ENCODE measurements around the gene PYGO2.
A peak's percentile ranks its signal among the peaks of the same experiment; 100 is the strongest.

The PYGO2 gene

DNA sequence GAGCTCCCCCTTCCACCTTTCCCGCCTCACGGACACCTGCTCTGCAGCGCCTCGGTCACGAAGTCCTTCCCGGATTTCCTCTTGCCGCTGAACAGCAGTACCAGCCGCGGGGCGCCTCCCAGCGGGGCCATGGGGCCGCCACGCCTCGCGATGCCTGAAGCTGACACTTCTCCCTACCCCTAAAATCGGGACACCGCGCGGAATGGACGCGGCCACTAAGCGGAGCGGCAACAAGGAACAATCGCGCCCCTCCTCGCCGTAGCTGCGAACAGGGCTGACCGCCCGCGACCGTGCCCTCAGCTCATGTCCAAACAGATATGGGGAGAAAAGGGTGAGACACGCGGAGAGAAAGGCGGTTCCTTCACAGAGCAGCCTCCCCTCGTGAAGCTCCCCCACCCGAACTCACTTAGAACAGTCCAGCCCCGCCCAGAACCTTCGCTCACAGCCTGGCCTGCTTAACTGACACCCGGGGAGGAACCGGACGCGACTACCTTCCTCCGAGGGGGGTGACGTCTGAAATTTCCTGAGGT, 25.0 kb downstream of the PYGO2 start, which contains the start of gene PMVK:
Gene PMVK (minus strand): TSS at position 165 of the 530 bp plus-strand sequence. CDS start 34 bp downstream, at position 131.
- TF ChIP-seq, protein P1, sequence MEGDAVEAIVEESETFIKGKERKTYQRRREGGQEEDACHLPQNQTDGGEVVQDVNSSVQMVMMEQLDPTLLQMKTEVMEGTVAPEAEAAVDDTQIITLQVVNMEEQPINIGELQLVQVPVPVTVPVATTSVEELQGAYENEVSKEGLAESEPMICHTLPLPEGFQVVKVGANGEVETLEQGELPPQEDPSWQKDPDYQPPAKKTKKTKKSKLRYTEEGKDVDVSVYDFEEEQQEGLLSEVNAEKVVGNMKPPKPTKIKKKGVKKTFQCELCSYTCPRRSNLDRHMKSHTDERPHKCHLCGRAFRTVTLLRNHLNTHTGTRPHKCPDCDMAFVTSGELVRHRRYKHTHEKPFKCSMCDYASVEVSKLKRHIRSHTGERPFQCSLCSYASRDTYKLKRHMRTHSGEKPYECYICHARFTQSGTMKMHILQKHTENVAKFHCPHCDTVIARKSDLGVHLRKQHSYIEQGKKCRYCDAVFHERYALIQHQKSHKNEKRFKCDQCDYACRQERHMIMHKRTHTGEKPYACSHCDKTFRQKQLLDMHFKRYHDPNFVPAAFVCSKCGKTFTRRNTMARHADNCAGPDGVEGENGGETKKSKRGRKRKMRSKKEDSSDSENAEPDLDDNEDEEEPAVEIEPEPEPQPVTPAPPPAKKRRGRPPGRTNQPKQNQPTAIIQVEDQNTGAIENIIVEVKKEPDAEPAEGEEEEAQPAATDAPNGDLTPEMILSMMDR (IDR thresholded peaks at IDR 0.05; ENCODE audit: low read depth, low read length): peak; percentile 32
- peak; percentile 92 for DNase-seq (ENCODE audit: extremely low read depth, low read depth)

DNA sequence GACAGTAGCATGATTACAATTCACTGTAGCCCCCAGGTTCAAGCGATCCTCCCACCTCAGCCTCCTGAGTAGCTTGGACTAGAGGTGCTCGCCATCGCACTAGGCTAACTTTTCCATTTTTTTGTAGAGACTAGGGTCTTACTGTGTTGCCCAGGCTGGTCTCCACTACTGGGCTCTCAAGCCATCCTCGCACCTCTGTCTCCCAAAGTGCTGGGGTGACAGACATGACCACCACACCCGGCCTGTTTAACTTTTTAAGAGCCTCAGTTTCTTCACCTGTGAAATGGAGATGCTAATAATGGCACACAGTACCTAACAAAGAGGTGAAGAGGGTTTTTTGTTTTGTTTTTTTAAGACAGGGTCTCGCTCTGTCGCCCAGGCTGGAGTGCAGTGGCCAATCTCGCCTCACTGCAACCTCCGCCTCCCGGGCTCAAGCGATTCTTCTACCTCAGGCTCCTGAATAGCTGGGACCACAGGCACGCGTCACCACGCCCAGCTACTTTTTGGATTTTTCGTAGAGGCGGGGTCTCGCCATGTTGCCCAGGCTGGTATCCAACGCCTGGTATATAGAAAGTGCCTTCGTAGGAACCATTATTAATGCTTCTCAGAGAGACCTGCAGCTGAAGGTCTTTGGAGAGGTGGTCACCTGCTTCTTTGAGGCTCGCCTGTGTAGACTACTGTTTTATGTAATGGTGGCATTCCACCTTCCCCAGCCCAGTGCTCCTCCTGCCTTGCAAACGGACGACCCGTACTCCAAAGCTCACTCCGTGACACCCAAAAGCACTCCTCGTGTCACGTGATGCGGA, 25.6 kb downstream of the PYGO2 start:
- TF ChIP-seq, protein P1 (IDR thresholded peaks at IDR 0.05; ENCODE audit: low read depth, low read length): no peak
- DNase-seq (ENCODE audit: extremely low read depth, low read depth): no peak

DNA sequence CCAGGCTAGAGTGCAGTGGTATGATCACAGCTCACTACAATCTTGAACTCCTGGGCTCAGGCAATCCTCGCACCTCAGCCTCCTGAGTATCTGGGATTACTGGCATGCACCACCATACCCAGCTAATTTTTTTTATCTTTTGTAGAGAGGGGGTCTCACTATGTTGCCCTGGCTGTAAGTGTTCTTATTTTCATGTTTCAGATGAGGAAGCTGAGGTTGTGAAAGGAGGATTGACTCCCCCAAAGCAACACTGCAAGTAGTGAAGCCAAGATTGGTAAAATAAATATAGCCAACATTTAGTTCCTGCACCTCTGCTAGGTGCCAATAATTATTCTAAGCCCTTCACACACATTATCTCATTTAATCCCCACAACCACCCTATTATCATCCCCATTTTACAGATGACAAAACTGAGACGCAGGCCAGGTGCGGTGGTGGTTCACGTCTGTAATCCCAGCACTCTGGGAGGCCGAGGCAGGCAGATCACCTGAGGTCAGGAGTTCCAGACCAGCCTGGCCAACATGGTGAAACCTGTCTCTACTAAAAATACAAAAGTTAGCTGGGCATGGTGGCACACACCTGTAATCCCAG, 27.1 kb downstream of the PYGO2 start:
- TF ChIP-seq, protein P1 (IDR thresholded peaks at IDR 0.05; ENCODE audit: low read depth, low read length): no peak
- DNase-seq (ENCODE audit: extremely low read depth, low read depth): no peak

DNA sequence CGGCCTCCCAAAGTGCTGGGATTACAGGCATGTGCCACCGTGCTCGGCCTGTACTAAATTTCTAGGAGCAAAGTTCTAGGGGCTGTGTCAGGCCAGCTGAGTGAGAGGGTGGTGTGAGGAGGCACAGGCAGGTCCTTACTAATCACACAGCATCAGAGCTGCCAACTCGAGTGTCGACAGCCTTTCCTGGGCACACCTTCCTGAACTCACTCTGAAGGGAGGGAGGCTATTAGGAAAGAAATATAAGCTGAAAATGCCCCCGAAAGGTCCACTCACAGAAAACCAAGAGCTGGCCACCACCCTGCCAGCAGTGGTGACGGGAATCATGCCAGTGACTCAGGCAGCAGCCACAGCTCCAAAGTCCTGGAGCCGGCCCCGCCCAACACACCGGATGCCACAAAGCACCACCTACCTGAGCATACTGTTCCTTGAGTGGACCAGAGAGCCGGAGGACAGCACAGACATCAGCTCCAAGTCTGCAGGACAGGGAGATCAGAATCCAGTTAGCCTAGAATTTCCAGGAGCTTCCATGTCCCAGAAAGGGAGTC, 29.6 kb downstream of the PYGO2 start:
- no peak for DNase-seq (ENCODE audit: extremely low read depth, low read depth)

DNA sequence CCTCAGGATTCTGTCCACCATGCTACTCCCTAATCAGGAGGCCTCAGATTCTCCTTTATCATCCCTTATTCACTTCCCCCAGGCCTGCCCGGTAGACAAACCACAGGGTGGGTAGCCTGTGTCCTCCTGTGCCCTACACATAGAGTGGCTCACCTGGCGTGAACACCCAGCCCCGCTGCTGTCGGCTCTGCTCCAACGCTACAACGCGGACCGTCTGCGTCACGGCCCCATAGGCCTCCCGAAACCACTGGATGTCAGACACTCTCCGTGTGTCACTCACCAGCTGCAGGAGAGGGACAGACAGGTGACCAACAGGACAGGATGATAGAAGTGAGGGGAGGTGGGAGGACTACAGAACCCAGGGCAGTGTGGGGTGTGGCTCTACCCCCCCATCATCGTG, 35.4 kb downstream of the PYGO2 start:
- TF ChIP-seq, protein P1 (IDR thresholded peaks at IDR 0.05; ENCODE audit: low read depth, low read length): no peak
- DNase-seq (ENCODE audit: extremely low read depth, low read depth): no peak

More for the DNA sequence above, 29.6 kb downstream of the PYGO2 start:
- TF ChIP-seq, protein P1 (IDR thresholded peaks at IDR 0.05; ENCODE audit: low read depth, low read length): no peak

DNA sequence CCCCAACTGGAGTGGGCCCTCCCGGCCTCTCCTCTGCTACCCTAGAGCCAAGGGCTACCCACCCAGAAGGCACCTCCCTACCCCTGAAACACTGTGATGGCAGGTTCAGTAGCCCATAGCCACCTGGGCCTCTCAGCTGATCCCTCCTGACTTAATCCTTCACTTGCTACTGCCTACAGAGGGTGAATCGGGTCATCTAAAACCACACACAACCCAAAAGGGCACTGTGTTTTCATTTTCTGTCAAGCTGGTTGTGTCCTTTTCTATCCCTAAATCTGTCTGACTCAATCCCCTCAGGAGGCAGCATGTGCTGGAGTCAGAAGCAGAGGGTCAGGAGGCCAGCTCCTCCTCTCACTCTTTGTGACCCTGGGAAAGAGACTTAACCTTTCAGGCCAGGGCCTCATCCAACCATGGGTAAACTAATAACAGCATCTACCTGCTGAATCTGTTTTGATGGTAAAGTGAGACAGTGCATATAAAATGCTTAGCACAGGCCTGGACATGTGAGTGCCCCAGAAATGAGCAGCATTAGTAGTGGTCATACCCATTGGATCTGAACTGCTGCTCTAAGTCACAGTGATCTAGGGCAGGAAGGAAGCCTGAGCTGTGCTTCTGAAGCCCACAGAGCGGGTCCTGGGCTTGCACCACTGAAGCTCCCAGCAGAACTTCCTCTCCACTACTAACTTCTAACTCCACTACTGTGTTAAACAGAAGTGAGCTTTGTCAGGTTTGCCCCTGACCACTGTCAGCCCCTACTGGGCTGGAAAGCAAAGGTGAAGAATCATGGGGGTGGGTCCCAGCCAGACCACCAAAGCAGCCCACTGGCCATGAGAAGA, 36.0 kb downstream of the PYGO2 start:
- no peak for DNase-seq (ENCODE audit: extremely low read depth, low read depth)
- TF ChIP-seq, protein P1 (IDR thresholded peaks at IDR 0.05; ENCODE audit: low read depth, low read length): no peak
